ENCODE measurements around the gene ZNF785. TPM values are rescaled to one million over a fixed set of nuclear protein-coding genes. Genes with fewer than 3 reads are reported as not detected.

The ZNF785 gene
- total and polyA plus RNA-seq, 4 donors = 4.0 to 15.5 (median 9.7) TPM

- 56 to 65% methylated on average over 10 of the region's 10 CpGs for WGBS, 2 donors
- ATAC-seq (ENCODE audit: insufficient read depth, low FRiP score) (no peak), DNase-seq (no peak)
- no peak overlapping the region for H3K4me3 ChIP-seq
- TF ChIP-seq CTCF (IDR thresholded peaks at IDR 0.05; ENCODE audit: control extremely low read depth, extremely low read depth) = no peak
- no peaks in the 10 kb centered on the region for H3K27me3 ChIP-seq (ENCODE audit: control insufficient read depth in 3 of 3, insufficient read depth in 3 of 3, low read length in 2 of 3)
- H3K27ac ChIP-seq (ENCODE audit: low read depth in 1 of 2, low read length in 1 of 2) = no peak overlapping the region
- no peaks in the 10 kb centered on the region for H3K9me3 ChIP-seq (ENCODE audit: control insufficient read depth in 4 of 4, insufficient read depth in 3 of 4, low read length in 3 of 4)
- no peak overlapping the region for H3K9ac ChIP-seq (ENCODE audit: insufficient read depth in 1 of 2, low read length in 2 of 2)
- no peaks in the 10 kb centered on the region for H3K36me3 ChIP-seq (ENCODE audit: control insufficient read depth in 4 of 4, insufficient read depth in 4 of 4, low read length in 4 of 4)
- H3K4me1 ChIP-seq (ENCODE audit: control insufficient read depth in 5 of 5, insufficient read depth in 5 of 5, low read length in 5 of 5) = peaks cover 0 to 17% (median 0%) of the 10 kb centered on the region in 5 donors
Observed at GRCh38 chr16:30622455-30623032, 37.0 kb upstream of the ZNF785 start.

- no peak for ATAC-seq (ENCODE audit: insufficient read depth, low FRiP score)
- Histone ChIP-seq H3K9ac (ENCODE audit: insufficient read depth in 1 of 2, low read length in 2 of 2) (no peak overlapping the region), H3K27me3 (ENCODE audit: control insufficient read depth in 3 of 3, insufficient read depth in 3 of 3, low read length in 2 of 3) (no peaks in the 10 kb centered on the region), H3K27ac (ENCODE audit: low read depth in 1 of 2, low read length in 1 of 2) (no peak overlapping the region), H3K4me3 (no peak overlapping the region), H3K9me3 (ENCODE audit: control insufficient read depth in 4 of 4, insufficient read depth in 3 of 4, low read length in 3 of 4) (no peaks in the 10 kb centered on the region), H3K4me1 (ENCODE audit: control insufficient read depth in 5 of 5, insufficient read depth in 5 of 5, low read length in 5 of 5) (peaks cover 0 to 17% (median 0%) of the 10 kb centered on the region in 5 donors), H3K36me3 (ENCODE audit: control insufficient read depth in 4 of 4, insufficient read depth in 4 of 4, low read length in 4 of 4) (no peaks in the 10 kb centered on the region)
- WGBS, 2 donors = 89 to 90% methylated on average over 5 of the region's 5 CpGs
- no peak for DNase-seq
- no peak for TF ChIP-seq CTCF (IDR thresholded peaks at IDR 0.05; ENCODE audit: control extremely low read depth, extremely low read depth)
Observed at GRCh38 chr16:30621765-30622164, 36.3 kb upstream of the ZNF785 start.

DNA sequence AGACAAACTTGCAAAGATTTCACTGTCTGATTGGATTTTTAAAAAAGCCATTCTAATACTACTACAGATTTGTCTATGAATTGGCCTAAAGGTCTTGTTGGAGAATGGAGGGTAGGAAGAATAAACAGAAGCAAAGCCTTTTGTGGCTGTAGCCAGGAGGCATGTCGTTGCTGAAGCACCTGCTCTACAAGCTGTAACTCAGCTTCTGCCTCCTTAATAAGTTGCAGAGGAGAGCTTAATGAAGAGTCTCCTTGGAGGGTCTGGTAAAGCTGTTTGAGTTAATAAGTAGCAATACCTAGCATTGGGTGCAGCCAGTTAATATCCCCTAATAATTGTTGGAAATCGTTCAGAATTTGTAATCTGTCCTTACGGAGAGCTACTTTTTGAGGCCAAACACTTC lies 34.7 kb upstream of the ZNF785 start:
- H3K36me3 ChIP-seq (ENCODE audit: control insufficient read depth in 4 of 4, insufficient read depth in 4 of 4, low read length in 4 of 4) = no peaks in the 10 kb centered on the region
- WGBS, 2 donors = 48 to 73% methylated on average over 3 of the region's 3 CpGs
- DNase-seq = no peak
- H3K9ac ChIP-seq (ENCODE audit: insufficient read depth in 1 of 2, low read length in 2 of 2) = no peak overlapping the region
- no peak overlapping the region for H3K27ac ChIP-seq (ENCODE audit: low read depth in 1 of 2, low read length in 1 of 2)
- no peaks in the 10 kb centered on the region for H3K27me3 ChIP-seq (ENCODE audit: control insufficient read depth in 3 of 3, insufficient read depth in 3 of 3, low read length in 2 of 3)
- no peak for TF ChIP-seq CTCF (IDR thresholded peaks at IDR 0.05; ENCODE audit: control extremely low read depth, extremely low read depth)
- H3K9me3 ChIP-seq (ENCODE audit: control insufficient read depth in 4 of 4, insufficient read depth in 3 of 4, low read length in 3 of 4) = no peaks in the 10 kb centered on the region
- no peak for ATAC-seq (ENCODE audit: insufficient read depth, low FRiP score)
- peaks cover 0 to 22% (median 0%) of the 10 kb centered on the region in 5 donors for H3K4me1 ChIP-seq (ENCODE audit: control insufficient read depth in 5 of 5, insufficient read depth in 5 of 5, low read length in 5 of 5)
- no peak overlapping the region for H3K4me3 ChIP-seq

DNA sequence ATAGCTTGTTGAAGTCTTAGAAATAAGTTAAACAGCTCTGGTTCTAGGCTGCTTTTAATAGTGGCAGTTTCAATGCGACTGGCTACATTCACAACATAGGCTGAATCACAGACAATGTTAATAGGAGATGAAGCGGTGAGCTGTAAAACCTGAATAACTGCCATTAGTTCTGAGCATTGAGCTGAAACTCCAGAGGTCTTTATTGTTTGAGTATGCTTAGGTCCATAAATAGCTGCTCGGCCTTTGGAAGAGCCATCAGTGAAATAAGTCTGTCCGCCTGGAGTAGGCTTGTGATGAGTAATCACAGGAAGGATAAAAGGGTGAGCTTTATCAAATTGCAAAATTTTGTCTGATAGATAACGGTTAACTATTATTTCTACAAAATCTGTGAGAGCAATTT lies 34.1 kb upstream of the ZNF785 start:
- no peak for TF ChIP-seq CTCF (IDR thresholded peaks at IDR 0.05; ENCODE audit: control extremely low read depth, extremely low read depth)
- 85 to 89% methylated on average over 5 of the region's 5 CpGs for WGBS, 2 donors
- no peak overlapping the region for H3K4me3 ChIP-seq

More for the DNA sequence above, 34.1 kb upstream of the ZNF785 start:
- ATAC-seq (ENCODE audit: insufficient read depth, low FRiP score) (no peak), DNase-seq (no peak)
- no peaks in the 10 kb centered on the region for H3K9me3 ChIP-seq (ENCODE audit: control insufficient read depth in 4 of 4, insufficient read depth in 3 of 4, low read length in 3 of 4)
- H3K27ac ChIP-seq (ENCODE audit: low read depth in 1 of 2, low read length in 1 of 2) = no peak overlapping the region
- peaks cover 0 to 24% (median 0%) of the 10 kb centered on the region in 5 donors for H3K4me1 ChIP-seq (ENCODE audit: control insufficient read depth in 5 of 5, insufficient read depth in 5 of 5, low read length in 5 of 5)
- H3K36me3 ChIP-seq (ENCODE audit: control insufficient read depth in 4 of 4, insufficient read depth in 4 of 4, low read length in 4 of 4) = no peaks in the 10 kb centered on the region
- no peaks in the 10 kb centered on the region for H3K27me3 ChIP-seq (ENCODE audit: control insufficient read depth in 3 of 3, insufficient read depth in 3 of 3, low read length in 2 of 3)
- H3K9ac ChIP-seq (ENCODE audit: insufficient read depth in 1 of 2, low read length in 2 of 2) = no peak overlapping the region
